ENCODE results near the gene MARCHF3. TPM values are rescaled to one million over a fixed set of nuclear protein-coding genes. Genes with fewer than 3 reads are reported as not detected.
"Not testable (repeated sequence)": the region's sequence is repeated elsewhere in the genome, so short reads cannot be mapped to it uniquely, and the experiment has no call there.

The MARCHF3 gene
- total RNA-seq, 1 experiment from 2014 or later, result 16.1 TPM

- Mint-ChIP-seq H3K36me3 (ENCODE audit: insufficient read depth, unreplicated experiment) (no peaks in the 10 kb centered on the region), H3K27me3 (ENCODE audit: unreplicated experiment) (no peaks in the 10 kb centered on the region), H3K4me1 (ENCODE audit: low read depth, unreplicated experiment) (peaks cover under 1% of the 10 kb centered on the region), H3K4me3 (ENCODE audit: low read depth, unreplicated experiment) (no peak overlapping the region), H3K9me3 (ENCODE audit: low read depth, unreplicated experiment) (no peaks in the 10 kb centered on the region), H3K27ac (ENCODE audit: unreplicated experiment) (no peak overlapping the region)
- BruUV-seq (replicated peaks), result no TSS peak
- DNase-seq, result no peak
- TF ChIP-seq CTCF (IDR thresholded peaks at IDR 0.05; ENCODE audit: unreplicated experiment), result no peak
- CTCF ChIA-PET, result no interaction called here
- intact Hi-C loops (cut with micrococcal nuclease; ENCODE audit: unreplicated experiment), result no loop called here
Measured at GRCh38 chr5:127009784-127010183, 20.6 kb downstream of the MARCHF3 start.

- Mint-ChIP-seq H3K4me1 (ENCODE audit: low read depth, unreplicated experiment) (peaks cover 14% of the 10 kb centered on the region), H3K4me3 (ENCODE audit: low read depth, unreplicated experiment) (no peak overlapping the region), H3K27ac (ENCODE audit: unreplicated experiment) (no peak overlapping the region), H3K27me3 (ENCODE audit: unreplicated experiment) (no peaks in the 10 kb centered on the region), H3K36me3 (ENCODE audit: insufficient read depth, unreplicated experiment) (peaks cover 8% of the 10 kb centered on the region), H3K9me3 (ENCODE audit: low read depth, unreplicated experiment) (no peaks in the 10 kb centered on the region)
- DNase-seq, result no peak
- intact Hi-C loops (cut with micrococcal nuclease; ENCODE audit: unreplicated experiment), result no loop called here
- TF ChIP-seq CTCF (IDR thresholded peaks at IDR 0.05; ENCODE audit: unreplicated experiment), result no peak
- no TSS peak for BruUV-seq (replicated peaks)
- CTCF ChIA-PET, result interaction anchor here (1.2 kb wide), 1 partner anchor 20 kb away, joined by 3 read pairs; no protein-coding TSS in a partner anchor
Measured at GRCh38 chr5:127008300-127008975, 21.9 kb downstream of the MARCHF3 start.

- TF ChIP-seq CTCF (IDR thresholded peaks at IDR 0.05; ENCODE audit: unreplicated experiment), result no peak
- Mint-ChIP-seq H3K27me3 (ENCODE audit: unreplicated experiment) (no peaks in the 10 kb centered on the region), H3K36me3 (ENCODE audit: insufficient read depth, unreplicated experiment) (peaks cover 8% of the 10 kb centered on the region), H3K4me3 (ENCODE audit: low read depth, unreplicated experiment) (no peak overlapping the region), H3K9me3 (ENCODE audit: low read depth, unreplicated experiment) (peaks cover 4% of the 10 kb centered on the region), H3K27ac (ENCODE audit: unreplicated experiment) (no peak overlapping the region), H3K4me1 (ENCODE audit: low read depth, unreplicated experiment) (peaks cover 24% of the 10 kb centered on the region)
- intact Hi-C loops (cut with micrococcal nuclease; ENCODE audit: unreplicated experiment), result no loop called here
- BruUV-seq (replicated peaks), result no TSS peak
- CTCF ChIA-PET, result interaction anchor here (1.2 kb wide), 1 partner anchor 21 kb away, joined by 3 read pairs; no protein-coding TSS in a partner anchor
- DNase-seq, result no peak
Measured at GRCh38 chr5:127007522-127007921, 22.8 kb downstream of the MARCHF3 start.

- CTCF ChIA-PET, result no interaction called here
- Mint-ChIP-seq H3K27ac (ENCODE audit: unreplicated experiment) (no peak overlapping the region), H3K4me1 (ENCODE audit: low read depth, unreplicated experiment) (peaks cover 31% of the 10 kb centered on the region), H3K9me3 (ENCODE audit: low read depth, unreplicated experiment) (peaks cover 4% of the 10 kb centered on the region), H3K36me3 (ENCODE audit: insufficient read depth, unreplicated experiment) (peaks cover 8% of the 10 kb centered on the region), H3K27me3 (ENCODE audit: unreplicated experiment) (no peaks in the 10 kb centered on the region), H3K4me3 (ENCODE audit: low read depth, unreplicated experiment) (no peak overlapping the region)
- no peak for TF ChIP-seq CTCF (IDR thresholded peaks at IDR 0.05; ENCODE audit: unreplicated experiment)
- BruUV-seq (replicated peaks), result no TSS peak
- intact Hi-C loops (cut with micrococcal nuclease; ENCODE audit: unreplicated experiment), result no loop called here
- DNase-seq, result no peak
Measured at GRCh38 chr5:127006744-127007143, 23.6 kb downstream of the MARCHF3 start.

- H3K27me3 Mint-ChIP-seq (ENCODE audit: unreplicated experiment); H3K4me3 Mint-ChIP-seq (ENCODE audit: low read depth, unreplicated experiment); BruUV-seq (replicated peaks); DNase-seq; H3K9me3 Mint-ChIP-seq (ENCODE audit: low read depth, unreplicated experiment); H3K36me3 Mint-ChIP-seq (ENCODE audit: insufficient read depth, unreplicated experiment); H3K27ac Mint-ChIP-seq (ENCODE audit: unreplicated experiment): not testable (repeated sequence)
- CTCF ChIA-PET, result interaction anchor here (0.6 to 0.7 kb wide), 4 partner anchors 144 to 438 kb away, joined by 3 read pairs; no protein-coding TSS in a partner anchor
- peaks cover 38% of the 10 kb centered on the region for H3K4me1 Mint-ChIP-seq (ENCODE audit: low read depth, unreplicated experiment)
- intact Hi-C loops (cut with micrococcal nuclease; ENCODE audit: unreplicated experiment), result loop anchor here (2.0 kb wide), 2 partner anchors 22 to 68 kb away; partner anchors contain the start of gene C5orf63
Measured at GRCh38 chr5:127005282-127005681, 25.1 kb downstream of the MARCHF3 start.

Data from Calu3 (cell line).